ENCODE results near the gene TCN2. TPM values are rescaled to one million over a fixed set of nuclear protein-coding genes. Genes with fewer than 3 reads are reported as not detected.
A peak's percentile ranks its signal among the peaks of the same experiment; 100 is the strongest.

The TCN2 gene
- total RNA-seq, 4 donors from 2014 or later, result 28.7 to 44.2 (median 40.2) TPM

GRCh38 chr22:30603801-30604200, 3.2 kb upstream of the TCN2 start:
- H3K4me1 ChIP-seq, result peaks cover 19 to 35% (median 30%) of the 10 kb centered on the region in 4 donors
- intact Hi-C loops (cut with DNase I), result no loop called here
- H3K27me3 ChIP-seq, result no peaks in the 10 kb centered on the region
- H3K36me3 ChIP-seq, result no peaks in the 10 kb centered on the region
- no peak overlapping the region for H3K27ac ChIP-seq (replicated peaks in 1 of 4)
- no peak overlapping the region for H3K4me3 ChIP-seq
- TF ChIP-seq POLR2AphosphoS5 (IDR thresholded peaks at IDR 0.05) (no peak), POLR2A (IDR thresholded peaks at IDR 0.05; ENCODE audit: low read depth) (no peak), CTCF (IDR thresholded peaks at IDR 0.05) (no peak), EP300 (IDR thresholded peaks at IDR 0.05) (no peak)
- 83% methylated on average over 3 of the region's 3 CpGs for WGBS
- no peaks in the 10 kb centered on the region for H3K9me3 ChIP-seq
- DNase-seq (ENCODE audit: extremely low spot score), result no peak

DNA sequence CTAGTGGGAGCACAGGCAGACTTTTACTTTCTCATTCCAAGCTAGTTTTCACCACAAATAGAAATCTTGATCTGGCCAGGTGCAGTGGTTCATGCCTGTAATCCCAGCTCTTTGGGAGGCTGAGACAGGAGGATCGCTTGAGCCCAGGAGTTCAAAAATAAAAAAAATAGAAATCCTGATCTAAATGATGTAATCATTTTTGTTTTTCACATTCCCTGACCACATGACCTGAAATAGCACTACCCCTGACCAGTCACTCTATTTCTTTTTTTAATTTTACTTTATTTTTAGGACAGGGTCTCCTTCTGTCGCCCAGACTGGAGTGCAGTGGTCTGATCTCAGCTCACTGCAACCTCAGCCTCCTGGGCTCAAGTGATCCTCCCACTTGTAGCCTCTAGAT, 2.3 kb upstream of the TCN2 start:
- DNase-seq (ENCODE audit: extremely low spot score), result no peak
- TF ChIP-seq POLR2AphosphoS5 (IDR thresholded peaks at IDR 0.05), result no peak
- TF ChIP-seq POLR2A (IDR thresholded peaks at IDR 0.05; ENCODE audit: low read depth), result no peak
- TF ChIP-seq CTCF (IDR thresholded peaks at IDR 0.05), result no peak
- TF ChIP-seq EP300 (IDR thresholded peaks at IDR 0.05), result no peak
- intact Hi-C loops (cut with DNase I), result no loop called here
- Histone ChIP-seq H3K4me1 (peaks cover 20 to 44% (median 39%) of the 10 kb centered on the region in 4 donors), H3K27ac (replicated peaks in 1 of 4) (no peak overlapping the region), H3K4me3 (no peak overlapping the region), H3K36me3 (no peaks in the 10 kb centered on the region), H3K9me3 (no peaks in the 10 kb centered on the region), H3K27me3 (no peaks in the 10 kb centered on the region)
- WGBS, result 88% methylated on average over 2 of the region's 2 CpGs

DNA sequence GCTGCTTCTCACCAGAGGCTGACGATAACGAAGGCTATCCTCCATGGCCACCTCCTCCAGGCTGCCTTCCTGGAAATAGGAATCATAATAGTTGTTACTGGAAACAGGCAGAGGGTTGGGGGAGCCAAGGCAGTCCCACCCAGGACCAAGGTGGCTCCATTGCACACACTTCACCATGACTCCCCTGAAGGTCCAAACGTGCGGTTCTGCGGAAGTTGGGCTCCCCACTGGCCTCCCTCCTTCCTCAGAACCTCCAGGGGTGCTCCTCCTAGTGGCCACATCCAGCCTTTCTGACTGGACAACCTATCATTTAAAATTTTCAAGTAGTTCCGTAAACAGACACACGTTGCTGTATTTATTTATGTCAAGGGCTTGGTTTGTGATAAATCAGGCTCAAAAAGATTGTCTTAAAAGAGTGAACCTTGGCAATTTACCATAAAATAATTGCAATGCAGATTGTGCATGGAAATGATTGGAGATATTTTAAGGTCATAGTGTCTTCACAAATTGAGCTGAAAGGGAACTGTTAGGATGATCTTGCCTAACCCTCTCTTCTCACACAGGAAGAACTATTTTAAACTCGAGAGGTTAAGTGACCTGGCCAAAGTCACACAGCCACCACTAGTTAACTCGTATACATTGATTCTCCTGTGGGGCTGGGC, 1.4 kb upstream of the TCN2 start:
- DNase-seq (ENCODE audit: extremely low spot score), result no peak
- no peaks in the 10 kb centered on the region for H3K27me3 ChIP-seq
- peaks cover 24 to 48% (median 43%) of the 10 kb centered on the region in 4 donors for H3K4me1 ChIP-seq
- peaks cover 0 to 3% (median under 1%) of the 10 kb centered on the region in 4 donors for H3K36me3 ChIP-seq
- peak overlapping the region; percentile 60 to 80 (median 72) for H3K4me3 ChIP-seq
- TF ChIP-seq CTCF (IDR thresholded peaks at IDR 0.05), result peak; percentile 55 to 74 (median 63)
- no peak for TF ChIP-seq EP300 (IDR thresholded peaks at IDR 0.05)
- WGBS, result 24% methylated on average over 9 of the region's 9 CpGs
- no peaks in the 10 kb centered on the region for H3K9me3 ChIP-seq
- H3K27ac ChIP-seq (replicated peaks in 1 of 4), result peak overlapping the region; percentile 74 to 81 (median 80)
- intact Hi-C loops (cut with DNase I), result no loop called here

DNA sequence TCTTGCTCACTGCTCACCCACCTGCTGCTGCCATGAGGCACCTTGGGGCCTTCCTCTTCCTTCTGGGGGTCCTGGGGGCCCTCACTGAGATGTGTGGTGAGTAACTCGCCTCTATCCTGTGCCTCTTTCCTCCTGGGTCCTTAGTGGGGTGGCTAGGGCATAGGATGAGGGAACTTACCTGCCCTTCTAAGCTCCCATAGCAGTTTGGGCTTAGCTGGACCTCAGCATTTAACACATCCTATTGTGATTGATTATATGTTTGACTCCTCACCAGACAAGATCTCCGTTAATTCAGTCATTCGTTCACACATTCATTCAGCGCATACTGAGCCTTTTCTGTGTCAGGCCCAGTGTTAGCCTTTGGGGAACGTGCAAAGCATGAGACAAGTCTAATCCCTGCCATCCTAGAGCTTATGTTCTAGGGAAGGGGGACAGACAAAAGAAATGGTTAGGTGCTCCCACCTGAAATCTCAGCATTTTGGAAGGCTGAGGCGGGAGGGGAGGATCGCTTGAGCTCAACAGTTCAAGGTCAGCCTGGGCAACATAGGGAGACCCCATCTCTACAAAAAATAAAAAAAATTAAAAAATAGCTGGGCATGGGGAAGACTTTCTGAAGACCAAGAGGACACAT, 441 bp downstream of the TCN2 start:
- WGBS, result 70% methylated on average over 7 of the region's 7 CpGs
- H3K27me3 ChIP-seq, result no peaks in the 10 kb centered on the region
- peak overlapping the region; percentile 60 to 80 (median 72) for H3K4me3 ChIP-seq
- no peaks in the 10 kb centered on the region for H3K9me3 ChIP-seq
- peaks cover 24 to 48% (median 43%) of the 10 kb centered on the region in 4 donors for H3K4me1 ChIP-seq
- peaks cover 0 to 21% (median 15%) of the 10 kb centered on the region in 4 donors for H3K36me3 ChIP-seq
- peak overlapping the region; percentile 74 to 81 (median 80) for H3K27ac ChIP-seq (replicated peaks in 1 of 4)
- DNase-seq (ENCODE audit: extremely low spot score), result no peak
- TF ChIP-seq POLR2A (IDR thresholded peaks at IDR 0.05; ENCODE audit: low read depth) (no peak), POLR2AphosphoS5 (IDR thresholded peaks at IDR 0.05) (no peak), CTCF (IDR thresholded peaks at IDR 0.05) (no peak), EP300 (IDR thresholded peaks at IDR 0.05) (no peak)
- intact Hi-C loops (cut with DNase I), result no loop called here

All from esophagus muscularis mucosa (tissue), 4 donors.